Stimulated activated CD4-positive, alpha-beta T cell treated with anti-CD3 and anti-CD28 coated beads, TNF-alpha, amount 100 ng/mL, for 24 hours (primary cell): Measurements from ENCODE around the gene PLA2G15.

Source experiments
- DNase-seq, 3 experiments: peaks; one replicate each; pipeline ENCODE4 v3.0.0-alpha.2; 2020; ENCODE audit warnings: low read depth in 3 of 3

PLA2G15 gene, protein sequence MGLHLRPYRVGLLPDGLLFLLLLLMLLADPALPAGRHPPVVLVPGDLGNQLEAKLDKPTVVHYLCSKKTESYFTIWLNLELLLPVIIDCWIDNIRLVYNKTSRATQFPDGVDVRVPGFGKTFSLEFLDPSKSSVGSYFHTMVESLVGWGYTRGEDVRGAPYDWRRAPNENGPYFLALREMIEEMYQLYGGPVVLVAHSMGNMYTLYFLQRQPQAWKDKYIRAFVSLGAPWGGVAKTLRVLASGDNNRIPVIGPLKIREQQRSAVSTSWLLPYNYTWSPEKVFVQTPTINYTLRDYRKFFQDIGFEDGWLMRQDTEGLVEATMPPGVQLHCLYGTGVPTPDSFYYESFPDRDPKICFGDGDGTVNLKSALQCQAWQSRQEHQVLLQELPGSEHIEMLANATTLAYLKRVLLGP

DNA sequence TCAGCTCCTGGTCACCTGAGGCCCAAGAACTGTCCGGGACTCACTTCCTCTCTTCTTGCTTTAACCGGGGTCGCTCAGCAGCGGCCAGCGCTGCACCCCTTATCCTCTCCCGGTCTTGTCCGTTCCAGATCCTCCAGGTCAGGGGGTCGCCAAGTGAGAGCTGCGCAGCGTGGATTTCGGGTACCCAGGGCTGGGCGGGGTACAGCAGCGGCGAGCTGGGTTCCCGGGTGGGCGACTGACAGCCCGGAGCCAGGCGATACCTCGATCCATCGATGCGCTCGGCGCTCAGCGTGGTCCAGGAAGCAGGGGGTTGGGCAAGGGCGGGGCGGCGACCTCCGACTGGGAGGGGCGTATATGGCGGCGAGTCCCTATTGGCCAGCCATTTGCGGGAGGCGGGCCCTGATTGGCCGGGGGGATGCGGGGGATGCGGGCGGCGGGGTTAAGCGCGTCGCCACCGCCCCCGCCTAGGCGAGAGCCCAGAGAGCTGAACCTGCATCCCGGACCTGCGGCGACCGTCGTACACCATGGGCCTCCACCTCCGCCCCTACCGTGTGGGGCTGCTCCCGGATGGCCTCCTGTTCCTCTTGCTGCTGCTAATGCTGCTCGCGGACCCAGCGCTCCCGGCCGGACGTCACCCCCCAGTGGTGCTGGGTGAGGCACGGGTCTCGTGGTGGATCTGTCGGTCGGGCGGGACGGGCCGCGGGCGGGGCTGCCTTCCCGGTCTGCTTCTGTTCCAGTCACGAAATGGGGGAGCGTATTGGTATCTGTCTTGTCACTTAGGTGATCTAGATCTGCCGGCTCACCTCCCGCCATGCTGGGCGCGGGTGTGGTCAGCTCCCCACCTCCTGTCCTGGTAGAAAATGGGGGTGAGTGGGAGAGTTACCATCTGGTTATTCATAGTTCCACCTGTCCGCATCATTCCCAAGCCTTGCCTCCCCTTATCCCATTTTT, at the start of gene PLA2G15:
TSS of gene PLA2G15 (plus strand) at position 471 of the 951 bp plus-strand sequence. CDS start at position 525, 54 bp downstream.
- DNase-seq = peak; percentile 94 to 96 (median 94)

DNA sequence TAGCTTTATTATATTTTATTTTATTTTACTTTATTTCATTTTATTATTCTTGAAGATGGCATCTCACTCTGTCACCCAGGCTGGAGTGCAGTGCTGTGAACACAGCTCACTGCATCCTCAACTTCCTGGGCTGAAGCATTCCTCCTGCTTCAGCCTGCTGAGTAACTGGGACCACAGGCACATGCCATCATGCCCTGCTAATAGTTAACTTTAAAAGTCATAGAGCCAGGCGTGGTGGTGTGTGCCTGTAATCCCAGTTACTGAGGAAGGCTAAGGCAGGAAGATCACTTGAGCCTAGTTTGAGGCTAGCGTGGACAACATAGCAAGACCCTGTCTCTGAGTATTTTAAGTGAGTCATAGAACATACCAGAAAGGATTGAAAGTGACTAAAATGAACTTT, 47.9 kb upstream of the PLA2G15 start:
- DNase-seq = no peak

DNA sequence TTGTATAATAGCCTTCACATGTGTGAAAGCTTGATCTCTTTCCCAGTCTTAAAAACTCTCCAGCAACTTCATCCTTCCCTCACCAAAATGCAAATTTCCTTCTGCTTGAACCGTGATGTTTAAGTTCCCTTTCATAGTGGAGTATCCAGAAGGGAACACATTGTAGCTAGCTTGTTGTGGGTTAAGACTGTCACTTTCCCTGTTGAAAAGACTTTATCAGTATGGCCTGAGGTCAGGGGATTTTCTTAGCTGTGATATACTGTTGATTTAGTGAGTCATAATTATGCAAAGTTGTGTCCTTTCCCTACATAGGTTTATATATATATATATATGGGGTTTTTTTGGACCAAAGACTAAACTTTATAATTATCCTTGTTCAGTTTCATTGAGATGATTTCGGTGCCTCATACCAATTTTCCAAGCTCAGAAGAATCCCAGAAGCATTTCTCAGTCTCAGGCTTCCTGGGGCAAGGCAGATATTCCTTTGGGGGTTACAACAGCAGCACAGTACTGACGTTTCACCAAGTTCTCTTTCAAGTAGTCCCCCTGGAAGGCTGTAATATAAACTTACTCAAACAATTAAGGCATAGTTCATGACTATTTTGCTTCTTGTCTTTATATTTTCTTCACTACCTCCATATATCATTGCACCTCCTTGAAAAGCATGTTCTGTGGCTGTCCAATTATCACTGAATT, 44.9 kb upstream of the PLA2G15 start:
- DNase-seq = no peak

- DNase-seq = no peak
These were observed 43.1 kb upstream of the PLA2G15 start for GRCh38 chr16:68202091-68202519.

- no peak for DNase-seq
These were observed 38.9 kb upstream of the PLA2G15 start for GRCh38 chr16:68206245-68206644.

DNA sequence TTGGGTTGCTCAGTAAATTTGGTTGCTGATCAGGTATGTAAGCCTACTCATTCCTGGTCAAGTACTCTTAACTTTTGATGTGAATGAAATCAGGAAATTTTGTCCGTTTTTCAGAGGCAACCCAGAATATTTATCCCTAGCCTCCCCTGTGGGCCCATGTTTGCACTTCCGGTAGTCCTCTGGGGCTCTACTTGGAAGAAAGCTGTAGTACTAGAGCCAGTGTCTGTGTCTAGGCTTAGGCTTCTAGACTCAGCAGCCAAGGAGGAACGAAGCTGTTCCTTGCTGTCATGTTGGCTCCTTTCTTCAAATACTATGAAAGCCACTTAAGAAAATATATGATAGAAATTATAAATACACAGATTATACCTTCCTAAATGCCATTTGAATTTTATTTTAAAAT, 30.4 kb upstream of the PLA2G15 start:
- no peak for DNase-seq

DNA sequence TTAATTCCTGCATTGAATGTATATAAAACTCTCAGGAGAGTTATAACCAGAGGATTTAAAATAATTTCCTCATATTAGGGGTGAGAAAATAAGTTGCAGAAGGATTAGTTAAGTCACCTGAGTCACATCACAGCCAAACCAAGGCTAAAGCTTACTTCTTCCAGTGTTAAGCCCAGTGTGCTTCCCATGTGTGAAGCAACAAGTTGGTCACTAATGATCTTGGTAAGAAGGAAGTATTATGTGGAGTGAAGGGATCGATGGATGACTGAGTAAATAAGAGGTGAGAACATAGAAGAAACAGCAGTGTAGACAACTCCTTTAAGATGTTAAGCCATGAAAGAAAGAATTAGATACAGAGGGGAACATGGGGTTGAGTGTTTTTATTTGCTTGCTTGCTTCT, 29.9 kb upstream of the PLA2G15 start:
- DNase-seq = no peak

DNA sequence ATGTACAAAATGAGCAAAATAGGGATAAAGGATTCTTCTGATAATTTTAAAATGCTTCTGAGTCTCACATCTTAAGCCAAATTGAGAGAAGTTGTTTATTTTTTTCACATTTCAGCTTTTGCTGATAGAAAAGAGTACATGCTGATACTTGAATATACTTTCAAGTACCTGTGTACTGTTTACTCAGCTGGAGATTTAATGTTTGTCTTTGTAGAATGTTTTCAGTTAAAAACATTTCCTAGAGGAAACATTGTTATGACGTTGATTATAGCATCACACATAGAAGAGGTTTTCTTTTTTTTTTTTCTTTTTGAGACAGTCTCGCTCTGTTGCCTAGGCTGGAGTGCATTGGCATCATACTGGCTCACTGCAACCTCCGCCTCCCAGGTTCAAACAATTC, 28.9 kb upstream of the PLA2G15 start:
- no peak for DNase-seq

DNA sequence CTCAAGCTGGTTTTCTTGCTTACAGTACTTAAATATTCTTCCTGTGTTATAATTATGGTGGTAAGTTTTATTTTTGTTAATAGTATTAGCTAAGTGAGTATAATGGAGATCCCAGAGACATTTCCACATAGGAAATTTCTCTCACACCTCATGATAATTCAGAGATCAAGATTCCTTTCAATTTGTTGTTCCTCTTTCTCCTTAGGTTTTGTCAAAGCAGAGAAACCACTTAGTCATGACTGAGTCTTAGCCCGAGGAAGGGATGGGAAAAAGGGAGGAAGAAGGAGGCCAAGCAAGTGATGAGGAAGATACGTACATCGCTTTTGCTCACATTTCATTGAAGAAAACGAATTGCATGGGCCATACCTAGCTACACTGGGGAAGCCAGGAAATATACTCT, 27.7 kb upstream of the PLA2G15 start:
- no peak for DNase-seq

GRCh38 chr16:68219725-68220351, 25.3 kb upstream of the PLA2G15 start:
- no peak for DNase-seq

DNA sequence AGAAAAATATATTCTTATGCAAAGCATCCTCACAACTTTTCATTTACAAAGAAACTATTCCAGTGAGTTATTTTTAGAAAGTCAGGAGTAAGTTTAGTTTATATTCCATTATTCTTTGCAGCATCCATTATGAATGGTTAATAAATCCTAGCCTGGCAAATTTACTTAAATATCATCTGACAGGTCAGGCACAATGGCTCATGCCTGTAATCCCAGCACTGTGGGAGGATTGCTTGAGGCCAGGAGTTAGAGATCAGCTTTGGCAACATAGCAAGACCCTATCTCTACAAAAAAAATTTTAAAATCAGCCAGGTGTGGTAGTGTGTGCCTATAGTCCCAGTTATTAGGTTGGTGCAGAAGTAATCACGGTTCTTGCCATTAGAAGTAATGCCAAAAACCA, 22.1 kb upstream of the PLA2G15 start:
- no peak for DNase-seq

DNA sequence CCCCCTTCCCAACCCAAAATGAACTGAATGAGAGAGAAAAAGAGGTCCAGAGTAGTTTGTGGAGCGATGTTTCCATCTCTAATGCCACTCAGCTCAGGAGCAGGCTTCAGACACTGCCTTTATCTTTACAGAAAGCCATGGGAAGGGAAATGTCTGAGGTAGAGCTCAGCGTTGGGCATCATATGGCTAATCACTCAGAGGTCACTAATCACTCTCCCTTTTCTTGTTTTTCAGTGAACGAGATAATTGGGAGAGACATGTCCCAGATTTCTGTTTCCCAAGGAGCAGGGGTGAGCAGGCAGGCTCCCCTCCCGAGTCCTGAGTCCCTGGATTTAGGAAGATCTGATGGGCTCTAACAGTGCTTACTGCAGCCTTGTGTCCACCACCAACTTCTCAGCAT, 19.1 kb upstream of the PLA2G15 start:
- DNase-seq = no peak

- no peak for DNase-seq
These were observed 17.9 kb upstream of the PLA2G15 start for GRCh38 chr16:68227183-68227793.

DNA sequence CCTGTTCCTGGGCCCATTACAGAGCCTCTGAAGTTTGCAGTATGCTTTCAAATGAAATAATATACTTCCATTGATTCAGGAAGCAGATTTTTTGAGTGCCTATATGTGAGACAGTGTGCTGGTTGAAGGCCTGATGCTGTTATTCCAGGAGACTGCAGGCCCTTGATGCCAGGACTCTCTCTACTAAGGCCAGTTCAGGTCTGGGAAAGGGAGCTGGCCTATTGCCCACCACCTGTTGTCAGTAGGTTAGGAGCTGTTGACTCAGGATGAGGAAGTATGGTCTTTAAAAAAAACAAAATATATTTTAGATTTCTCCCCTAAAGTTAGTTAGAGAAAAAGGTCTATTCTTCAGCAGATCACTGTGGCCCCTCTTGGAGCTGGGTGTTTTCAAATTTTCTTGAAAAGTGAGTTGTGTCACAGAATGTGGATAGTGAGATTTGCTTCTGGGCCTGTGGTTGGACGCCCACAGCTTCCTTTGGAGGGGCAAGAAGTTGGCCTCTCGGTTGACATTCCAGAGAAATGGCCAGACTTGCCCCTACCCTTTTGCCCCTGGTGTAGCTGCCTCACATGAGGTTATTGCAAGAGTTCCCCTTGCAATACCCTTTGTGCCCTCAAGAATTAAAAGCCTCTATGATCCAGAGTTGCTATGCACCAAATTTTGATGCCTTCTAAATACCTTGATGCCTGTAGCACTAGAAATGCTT, 17.2 kb upstream of the PLA2G15 start:
- DNase-seq = no peak

- DNase-seq = no peak
These were observed 16.5 kb upstream of the PLA2G15 start for GRCh38 chr16:68228652-68229051.

DNA sequence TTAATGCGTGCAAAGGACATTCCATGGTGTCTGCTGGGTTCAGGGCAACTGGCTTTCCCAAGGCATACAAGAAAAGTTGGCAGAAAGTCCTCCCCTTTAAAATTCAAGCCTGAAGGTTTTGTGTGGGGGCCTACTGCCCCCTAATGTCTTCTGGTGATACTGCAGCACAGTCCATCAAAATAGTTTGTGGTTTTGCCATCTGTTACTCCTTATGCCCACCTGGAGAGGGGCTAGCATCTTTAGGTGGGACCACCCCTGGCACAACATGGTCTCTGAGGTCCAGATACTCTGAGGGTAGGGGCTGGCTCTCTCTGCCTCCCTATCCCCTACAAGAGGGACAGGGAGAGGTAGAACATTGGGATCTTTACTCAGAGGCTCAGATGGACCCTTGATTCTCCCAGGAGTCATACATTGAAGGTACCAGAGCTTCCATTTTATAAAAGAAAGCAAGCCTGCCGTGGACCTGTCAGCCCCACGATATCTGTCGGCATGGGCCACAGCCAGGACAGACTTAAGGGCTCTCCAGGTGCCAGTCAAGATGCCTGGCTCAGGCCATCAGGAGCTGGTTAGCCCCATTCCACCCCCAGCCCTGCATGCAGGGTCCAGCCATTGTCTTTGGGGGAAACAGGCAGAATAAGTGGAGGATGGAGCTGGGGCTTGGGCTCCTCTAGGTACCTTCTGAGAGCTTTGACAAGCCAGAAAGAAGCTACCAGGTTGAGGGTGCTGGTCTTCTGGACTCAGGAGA, 15.6 kb upstream of the PLA2G15 start:
- DNase-seq = no peak

GRCh38 chr16:68230176-68230571, 15.0 kb upstream of the PLA2G15 start:
- no peak for DNase-seq

GRCh38 chr16:68230956-68231355, 14.2 kb upstream of the PLA2G15 start:
- DNase-seq = no peak

DNA sequence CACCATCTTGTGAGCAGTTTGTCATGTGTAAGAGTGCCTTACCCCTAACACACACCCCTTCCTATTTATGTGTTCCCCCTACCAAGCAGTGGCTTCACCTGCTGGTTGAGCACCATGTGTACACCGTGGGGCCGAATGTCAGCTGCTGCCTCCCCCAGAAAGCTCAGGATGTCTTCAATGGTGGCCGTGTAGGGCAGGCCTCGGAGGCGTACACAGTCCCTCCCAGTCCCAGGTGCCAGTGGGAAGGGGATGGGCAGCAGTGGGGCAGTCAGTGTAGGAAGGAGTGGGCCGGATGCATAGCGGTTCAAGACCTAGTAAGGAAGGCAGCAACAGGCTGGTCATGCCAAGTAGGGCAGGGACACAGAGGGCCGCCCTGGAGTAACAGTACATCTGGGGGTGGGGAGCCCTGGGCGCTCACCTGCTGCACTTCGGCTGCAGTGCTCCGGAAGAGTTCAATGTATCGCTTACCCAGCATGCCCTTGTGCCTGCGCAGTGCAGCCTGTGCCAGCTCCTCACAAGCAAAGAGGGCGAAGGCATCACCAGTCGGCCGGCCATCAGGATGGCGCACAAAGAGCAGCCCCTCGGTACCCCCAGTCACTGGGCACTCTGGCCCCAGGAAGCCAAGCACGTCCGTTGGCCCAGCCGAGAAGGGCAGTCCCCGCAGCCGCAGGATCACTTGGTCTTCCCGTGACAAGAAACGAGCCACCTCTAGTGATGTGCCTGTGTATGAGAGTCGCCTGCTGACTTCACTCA, 13.6 kb upstream of the PLA2G15 start:
- no peak for DNase-seq
